Body of pancreas (tissue), 4 donors: ENCODE results near the gene PRMT3. TPM values are rescaled to one million over a fixed set of nuclear protein-coding genes. Genes with fewer than 3 reads are reported as not detected.

Experiments
- ATAC-seq: fragments of 150-250 bp; one replicate; pipeline ENCODE4 v1.9.1; 2016
- DNase-seq, 4 donors: peaks; one replicate each; pipeline ENCODE4 v3.0.0-alpha.2; 2019
- H3K27ac ChIP-seq, 4 donors: fragments of 200-600 bp; sonication (generic); 1 replicate in 3 of 4; 2 replicates in 1 of 4; pipeline versions ENCODE4 v1.5.1 to v1.6.1; 2016 to 2019; ENCODE audit warnings: mild to moderate bottlenecking in 1 of 4, mixed read lengths in 1 of 4, moderate library complexity in 1 of 4
- H3K27me3 ChIP-seq, 2 donors: fragments of 200-600 bp; sonication (generic); one replicate each; pipeline ENCODE4 v1.6.0; 2016; ENCODE audit warnings: mild to moderate bottlenecking in 1 of 2
- H3K36me3 ChIP-seq, 2 donors: fragments of 200-600 bp; sonication (generic); replicated peaks in 1 of 2; 2 replicates each; pipeline ENCODE4 v1.5.1; 2016; ENCODE audit warnings: low read depth in 2 of 2; ENCODE audit not compliant: insufficient read depth in 1 of 2
- H3K4me1 ChIP-seq: fragments of 200-600 bp; sonication (generic); one replicate; pipeline ENCODE4 v1.6.0; 2016
- H3K4me3 ChIP-seq, 2 donors: fragments of 200-600 bp; sonication (generic); 1 replicate in 1 of 2; 2 replicates in 1 of 2; pipeline ENCODE4 v1.5.1; 2016 to 2019
- H3K9me3 ChIP-seq, 3 donors: fragments of 200-600 bp; sonication (generic); 1 replicate in 2 of 3; 2 replicates in 1 of 3; pipeline ENCODE4 v1.5.1; 2016
- POLR2A ChIP-seq, 3 donors: fragments of 450-650 bp; IDR thresholded peaks; one replicate each; pipeline ENCODE4 v1.6.1; 2016; ENCODE audit warnings: antibody characterized with exemption in 3 of 3, mild to moderate bottlenecking in 2 of 3
- WGBS, 2 donors: methylation state at CpG; one replicate each; pipeline ENCODE4 v1.1.5; 2017; 5-methylcytosine and 5-hydroxymethylcytosine counted together
- intact Hi-C: fragments of 100-400 bp; cut with DNase I; formaldehyde crosslinking; loops from one replicate; pipeline ENCODE4 v1.15.1; 2023
- total RNA-seq, 2 donors: library from RNA; depleted of rRNA; stranded (reverse); fragments of >200 nt; gene quantifications; one replicate each; pipeline ENCODE4 v1.1.0, GENCODE V29; 2016
- TF ChIP-seq, protein P1 (sequence below), 7 experiments: fragments of 450-650 bp in 4 of 7; fragments of 200-600 bp in 3 of 7; sonication (generic) in 3 of 7; IDR thresholded peaks; one replicate each; pipeline ENCODE4 v1.5.1; 2016 to 2019; ENCODE audit warnings: antibody characterized with exemption in 7 of 7

PRMT3 gene
- total RNA-seq, 2 donors from 2014 or later, result 15.6 to 20.4 TPM

DNA sequence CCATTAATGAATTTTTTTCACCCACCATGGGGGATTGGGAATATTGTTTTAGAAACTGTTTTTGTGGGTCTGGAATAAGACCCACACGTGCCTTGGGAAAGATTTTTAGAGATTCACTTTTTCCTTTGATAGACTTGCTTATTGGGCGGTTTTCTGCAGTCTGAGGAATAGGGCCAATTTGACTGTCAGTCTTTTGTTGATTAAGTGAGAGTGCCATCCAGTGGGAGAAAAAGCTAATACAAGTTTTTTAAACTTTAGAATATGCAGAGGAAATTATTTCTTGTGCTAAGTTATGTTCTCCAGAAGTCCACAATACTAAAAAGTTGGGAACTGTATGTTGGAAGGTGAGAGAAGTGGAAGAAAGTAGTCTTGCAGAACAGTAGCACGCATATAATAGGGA lies 56.1 kb downstream of the PRMT3 start:
- Histone ChIP-seq H3K36me3 (no peaks in the 10 kb centered on the region), H3K4me3 (no peak overlapping the region), H3K27ac (no peak overlapping the region), H3K9me3 (no peaks in the 10 kb centered on the region), H3K4me1 (peaks cover under 1% of the 10 kb centered on the region), H3K27me3 (no peaks in the 10 kb centered on the region)
- TF ChIP-seq, protein P1, sequence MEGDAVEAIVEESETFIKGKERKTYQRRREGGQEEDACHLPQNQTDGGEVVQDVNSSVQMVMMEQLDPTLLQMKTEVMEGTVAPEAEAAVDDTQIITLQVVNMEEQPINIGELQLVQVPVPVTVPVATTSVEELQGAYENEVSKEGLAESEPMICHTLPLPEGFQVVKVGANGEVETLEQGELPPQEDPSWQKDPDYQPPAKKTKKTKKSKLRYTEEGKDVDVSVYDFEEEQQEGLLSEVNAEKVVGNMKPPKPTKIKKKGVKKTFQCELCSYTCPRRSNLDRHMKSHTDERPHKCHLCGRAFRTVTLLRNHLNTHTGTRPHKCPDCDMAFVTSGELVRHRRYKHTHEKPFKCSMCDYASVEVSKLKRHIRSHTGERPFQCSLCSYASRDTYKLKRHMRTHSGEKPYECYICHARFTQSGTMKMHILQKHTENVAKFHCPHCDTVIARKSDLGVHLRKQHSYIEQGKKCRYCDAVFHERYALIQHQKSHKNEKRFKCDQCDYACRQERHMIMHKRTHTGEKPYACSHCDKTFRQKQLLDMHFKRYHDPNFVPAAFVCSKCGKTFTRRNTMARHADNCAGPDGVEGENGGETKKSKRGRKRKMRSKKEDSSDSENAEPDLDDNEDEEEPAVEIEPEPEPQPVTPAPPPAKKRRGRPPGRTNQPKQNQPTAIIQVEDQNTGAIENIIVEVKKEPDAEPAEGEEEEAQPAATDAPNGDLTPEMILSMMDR (IDR thresholded peaks at IDR 0.05), result peak in 2 of 7 experiments; percentile 11 to 14
- TF ChIP-seq POLR2A (IDR thresholded peaks at IDR 0.05), result no peak
- DNase-seq (no peak), ATAC-seq (no peak)
- intact Hi-C loops, result no loop called here
- 62 to 63% methylated on average over 3 of the region's 3 CpGs for WGBS, 2 donors

DNA sequence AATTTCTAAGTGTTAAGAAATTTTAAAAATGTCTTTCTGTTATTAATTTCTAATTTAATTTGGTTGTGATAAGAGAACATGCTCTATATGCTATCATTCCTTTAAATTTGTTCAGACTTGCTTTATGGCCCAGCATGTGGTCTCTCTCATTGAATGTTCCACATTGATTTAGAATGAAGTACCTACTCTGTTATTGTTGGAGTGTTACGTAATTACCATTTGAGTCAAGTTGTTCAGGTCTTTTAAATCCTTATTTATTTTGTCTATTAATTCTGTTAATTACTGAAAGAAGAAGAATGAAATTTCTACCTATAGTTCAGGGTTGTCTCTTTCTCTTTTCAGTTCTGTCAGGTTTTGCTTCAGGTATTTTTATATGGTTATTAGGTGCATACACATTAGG lies 57.0 kb downstream of the PRMT3 start:
- DNase-seq (no peak), ATAC-seq (no peak)
- TF ChIP-seq, protein P1 (IDR thresholded peaks at IDR 0.05), result no peak
- TF ChIP-seq POLR2A (IDR thresholded peaks at IDR 0.05), result no peak
- Histone ChIP-seq H3K4me3 (no peak overlapping the region), H3K27ac (no peak overlapping the region), H3K9me3 (no peaks in the 10 kb centered on the region), H3K27me3 (no peaks in the 10 kb centered on the region), H3K4me1 (peaks cover 8% of the 10 kb centered on the region), H3K36me3 (no peaks in the 10 kb centered on the region)
- 96 to 97% methylated on average over 1 of the region's 1 CpG for WGBS, 2 donors
- intact Hi-C loops, result no loop called here

DNA sequence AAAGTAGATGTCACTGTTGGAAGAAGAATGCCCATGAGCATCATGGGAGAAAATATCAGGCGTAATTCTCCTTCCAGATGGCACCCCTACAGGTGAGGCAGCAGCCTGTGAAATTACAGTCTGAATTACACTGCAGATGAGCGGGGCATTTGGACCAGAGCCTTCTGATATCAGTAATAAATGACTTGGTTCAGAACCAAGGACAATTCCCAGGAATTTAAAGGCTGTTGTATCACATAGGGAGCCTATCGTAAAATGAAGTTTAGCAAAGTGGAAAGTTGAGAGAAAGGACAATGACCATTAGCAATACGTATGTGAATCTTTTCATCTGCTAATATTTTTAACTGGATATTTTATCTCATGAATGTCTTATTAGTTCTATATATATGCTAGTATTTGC lies 61.3 kb downstream of the PRMT3 start:
- ATAC-seq, result no peak
- WGBS, 2 donors, result 43 to 50% methylated on average over 4 of the region's 4 CpGs

DNA sequence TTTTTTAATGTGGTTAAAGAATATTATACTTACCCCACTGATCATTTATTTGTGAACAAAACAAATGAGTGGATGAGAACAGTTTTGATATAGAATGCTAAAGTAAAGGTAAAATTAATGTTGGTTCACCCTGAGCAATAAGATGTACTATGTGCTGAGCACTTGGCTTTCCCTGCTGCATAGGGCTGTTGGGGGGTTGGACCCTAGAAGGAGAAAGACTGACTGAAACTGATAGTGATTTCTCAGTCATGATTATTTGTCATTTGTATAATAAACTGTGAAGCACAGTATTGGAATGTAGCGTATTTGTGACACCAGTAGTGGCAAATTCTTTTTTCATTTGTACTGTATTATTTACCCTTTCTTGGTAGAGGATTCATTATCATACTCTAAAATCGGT lies 63.3 kb downstream of the PRMT3 start:
- TF ChIP-seq, protein P1 (IDR thresholded peaks at IDR 0.05), result no peak
- TF ChIP-seq POLR2A (IDR thresholded peaks at IDR 0.05), result no peak
- Histone ChIP-seq H3K9me3 (no peaks in the 10 kb centered on the region), H3K4me1 (peaks cover 8% of the 10 kb centered on the region), H3K27ac (no peak overlapping the region), H3K36me3 (no peaks in the 10 kb centered on the region), H3K4me3 (no peak overlapping the region), H3K27me3 (no peaks in the 10 kb centered on the region)
- intact Hi-C loops, result no loop called here
- whole genome bisulfite sequencing, 2 donors, result 65 to 80% methylated on average over 2 of the region's 2 CpGs
- ATAC-seq (no peak), DNase-seq (no peak)

More for the DNA sequence above, 61.3 kb downstream of the PRMT3 start:
- no peaks in the 10 kb centered on the region for H3K27me3 ChIP-seq
- peak in 1 of 4 donors; percentile 15 for DNase-seq
- no peaks in the 10 kb centered on the region for H3K36me3 ChIP-seq
- no peak overlapping the region for H3K4me3 ChIP-seq
- TF ChIP-seq, protein P1 (IDR thresholded peaks at IDR 0.05), result no peak
- TF ChIP-seq POLR2A (IDR thresholded peaks at IDR 0.05), result no peak
- intact Hi-C loops, result no loop called here
- H3K4me1 ChIP-seq, result peaks cover 8% of the 10 kb centered on the region
- H3K9me3 ChIP-seq, result no peaks in the 10 kb centered on the region
- H3K27ac ChIP-seq, result no peak overlapping the region

DNA sequence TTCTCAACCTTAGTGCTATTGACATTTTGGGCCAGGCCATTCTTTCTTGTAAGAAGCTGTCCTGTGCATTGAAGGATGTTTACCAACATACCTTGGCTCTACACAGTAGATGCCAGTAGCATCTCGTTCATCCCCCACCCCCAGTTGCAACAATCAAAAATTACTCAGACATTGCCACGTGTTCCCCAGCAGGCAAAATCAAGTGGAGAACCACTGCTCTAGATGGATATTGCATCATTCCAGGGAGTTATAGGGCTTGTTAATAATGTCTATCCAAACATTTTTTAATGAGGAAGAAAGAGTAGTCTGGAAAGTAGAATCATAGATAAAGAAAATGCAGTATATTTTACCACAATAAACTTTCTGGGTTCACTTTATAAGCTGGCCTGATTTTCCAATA lies 64.1 kb downstream of the PRMT3 start:
- Histone ChIP-seq H3K27me3 (no peaks in the 10 kb centered on the region), H3K36me3 (no peaks in the 10 kb centered on the region), H3K4me1 (peaks cover 8% of the 10 kb centered on the region), H3K27ac (no peak overlapping the region), H3K9me3 (no peaks in the 10 kb centered on the region), H3K4me3 (no peak overlapping the region)
- TF ChIP-seq POLR2A (IDR thresholded peaks at IDR 0.05), result no peak
- TF ChIP-seq, protein P1 (IDR thresholded peaks at IDR 0.05), result no peak
- 73 to 85% methylated on average over 2 of the region's 2 CpGs for WGBS, 2 donors
- ATAC-seq (no peak), DNase-seq (no peak)
- intact Hi-C loops, result no loop called here
